NCI-H1417 (cell line): ENCODE results near the gene FAM120C.
A peak's percentile ranks its signal among the peaks of the same experiment; 100 is the strongest.

Experiments used
- DNase-seq, 3 experiments: peaks; one replicate each; lab custom pipeline; 2025; lab: John Stamatoyannopoulos, UW

FAM120C gene

DNA sequence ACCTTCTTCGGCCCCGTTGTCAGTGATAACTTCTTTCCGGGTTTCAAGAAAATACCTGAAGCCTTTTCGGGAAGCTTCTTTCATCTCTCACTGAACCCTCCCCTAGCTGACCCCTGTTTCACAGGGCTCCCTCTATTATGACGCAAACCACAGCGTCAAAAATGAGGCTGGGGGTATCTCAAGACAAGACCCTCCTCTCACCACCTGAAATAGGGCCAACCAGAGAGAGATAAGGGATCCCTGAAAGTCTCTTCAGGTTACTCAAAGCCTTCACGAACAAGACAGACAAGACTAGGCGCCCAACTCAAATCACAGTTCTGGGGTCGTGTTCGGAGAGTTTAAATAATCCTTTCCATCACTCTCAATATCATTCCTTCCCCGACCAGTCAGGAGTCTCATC, 140.0 kb downstream of the FAM120C start:
- peak in 2 of 3 experiments; percentile 38 to 53 for DNase-seq

DNA sequence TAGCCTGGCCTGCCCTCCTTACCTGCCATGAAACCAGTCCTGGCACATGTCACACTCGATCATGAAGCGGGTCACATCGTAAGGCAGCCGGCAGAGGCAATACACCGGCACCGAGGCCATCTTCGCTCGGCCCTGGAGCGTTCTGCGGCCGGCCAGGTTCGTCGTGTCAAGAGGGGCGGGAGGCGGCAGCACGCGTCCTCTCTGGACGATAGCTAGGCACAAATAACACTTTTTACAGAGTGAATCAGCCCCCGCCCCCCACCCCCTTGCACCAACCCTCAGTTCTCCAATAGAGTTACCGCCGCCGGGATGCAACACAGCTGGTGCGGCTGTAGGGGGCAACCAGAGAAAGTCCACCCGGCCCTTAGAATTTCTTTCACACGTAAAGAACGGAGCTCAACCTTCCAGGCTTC, 140.4 kb downstream of the FAM120C start:
- peak; percentile 4 to 63 (median 38) for DNase-seq

- peak in 2 of 3 experiments; percentile 20 to 73 for DNase-seq
Measured at GRCh38 chrX:54030329-54030728, 152.7 kb downstream of the FAM120C start.

GRCh38 chrX:54029529-54030143, 153.4 kb downstream of the FAM120C start:
- DNase-seq: peak; percentile 8 to 65 (median 12)

DNA sequence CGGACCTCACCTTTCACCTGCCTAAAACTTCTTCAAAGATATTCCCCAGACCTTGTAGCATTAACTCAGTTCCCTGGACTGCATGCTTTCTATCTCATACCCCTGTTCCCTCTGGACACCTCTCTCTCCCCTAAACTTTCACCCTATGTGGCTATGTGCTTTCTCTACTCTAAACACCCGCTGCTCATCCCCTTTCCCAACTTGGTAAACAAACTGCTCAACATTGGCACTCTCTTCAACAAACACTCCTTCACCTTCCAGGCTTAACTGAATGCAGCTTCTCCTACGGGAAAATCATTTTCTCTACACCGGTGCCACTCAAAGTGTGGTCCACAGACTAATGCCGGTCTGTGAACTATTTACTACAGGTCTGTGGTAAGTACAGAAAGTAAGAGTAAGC, 158.7 kb downstream of the FAM120C start:
- no peak for DNase-seq
